Measurements from ENCODE around the gene E2F4.

- no peak for TF ChIP-seq EP300 (IDR thresholded peaks at IDR 0.05; ENCODE audit: borderline replicate concordance)
- TF ChIP-seq EGR1 (IDR thresholded peaks at IDR 0.05): no peak
- no peak for TF ChIP-seq RAD21 (IDR thresholded peaks at IDR 0.05; ENCODE audit: low read depth)
- no peak for TF ChIP-seq MAX (IDR thresholded peaks at IDR 0.05)
- no peak for TF ChIP-seq REST (IDR thresholded peaks at IDR 0.05; ENCODE audit: low read depth)
- TF ChIP-seq CEBPB (IDR thresholded peaks at IDR 0.05): no peak
- TF ChIP-seq TAF1 (IDR thresholded peaks at IDR 0.05; ENCODE audit: low read depth): no peak
- TF ChIP-seq FOXM1 (IDR thresholded peaks at IDR 0.05; ENCODE audit: borderline replicate concordance, low read depth): no peak
- no peak for TF ChIP-seq TCF12 (IDR thresholded peaks at IDR 0.05; ENCODE audit: low read depth)
- no peak for TF ChIP-seq NFIC (IDR thresholded peaks at IDR 0.05)
Measured at GRCh38 chr16:67207249-67208091, 15.5 kb downstream of the E2F4 start.

Measured in Ishikawa (cell line).